ENCODE measurements around the gene TIMMDC1.

- TF ChIP-seq SREBF1 (IDR thresholded peaks at IDR 0.05; ENCODE audit: low read length) (no peak), SRF (IDR thresholded peaks at IDR 0.05; ENCODE audit: low read depth in 2 of 2, low read length in 2 of 2) (no peak)
Observed at GRCh38 chr3:119494597-119494996, 3.8 kb upstream of the TIMMDC1 start.

All from GM12878 (cell line).